Hippocampal formation (tissue), 2 donors: ENCODE measurements around the gene SERPINA5.
"Not testable (repeated sequence)": the region's sequence is repeated elsewhere in the genome, so short reads cannot be mapped to it uniquely, and the experiment has no call there.

ENCODE experiments used
- DNase-seq, 2 donors: peaks; one replicate each; lab custom pipeline; 2025; lab: John Stamatoyannopoulos, UW

The SERPINA5 gene

GRCh38 chr14:94573475-94574277 is 7.5 kb upstream of the SERPINA5 start:
- DNase-seq, result no peak

GRCh38 chr14:94574336-94574735 is 6.9 kb upstream of the SERPINA5 start:
- DNase-seq, result no peak

- DNase-seq, result no peak
Observed at GRCh38 chr14:94575730-94576585, 5.3 kb upstream of the SERPINA5 start.

GRCh38 chr14:94577472-94577871 is 3.8 kb upstream of the SERPINA5 start:
- not testable (repeated sequence) for DNase-seq

- DNase-seq, result no peak
Observed at GRCh38 chr14:94578712-94579111, 2.5 kb upstream of the SERPINA5 start.

- DNase-seq, result peak in 1 of 2 donors; percentile 4
Observed at GRCh38 chr14:94582199-94582750, 1.0 kb downstream of the SERPINA5 start.

DNA sequence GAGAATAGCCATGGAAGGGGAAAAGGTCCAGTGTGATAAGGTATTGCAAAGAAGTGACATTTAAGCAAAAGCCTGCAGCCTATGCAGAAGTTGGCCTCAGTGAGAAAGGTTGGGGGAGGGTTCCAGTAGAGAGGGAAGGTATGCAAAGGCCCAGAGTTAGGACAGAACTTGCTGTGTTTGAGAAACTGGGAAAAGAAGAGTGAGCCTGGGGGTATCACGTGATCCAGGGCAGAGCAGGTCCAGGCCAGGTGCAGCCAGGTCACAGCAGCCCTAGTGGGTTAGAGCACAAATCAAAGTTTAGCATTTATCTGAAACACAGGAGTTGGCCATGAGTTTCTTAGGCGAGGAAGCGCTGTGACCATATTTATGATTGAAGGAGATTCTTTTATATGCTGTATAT is 1.6 kb downstream of the SERPINA5 start:
- DNase-seq, result no peak

GRCh38 chr14:94583557-94583956 is 2.3 kb downstream of the SERPINA5 start:
- no peak for DNase-seq

- DNase-seq, result no peak
Observed at GRCh38 chr14:94584591-94585280, 3.5 kb downstream of the SERPINA5 start.

- no peak for DNase-seq
Observed at GRCh38 chr14:94586635-94587034, 5.4 kb downstream of the SERPINA5 start.

GRCh38 chr14:94588311-94588710 is 7.1 kb downstream of the SERPINA5 start:
- no peak for DNase-seq

- DNase-seq, result no peak
Observed at GRCh38 chr14:94591073-94591472, 9.8 kb downstream of the SERPINA5 start.

DNA sequence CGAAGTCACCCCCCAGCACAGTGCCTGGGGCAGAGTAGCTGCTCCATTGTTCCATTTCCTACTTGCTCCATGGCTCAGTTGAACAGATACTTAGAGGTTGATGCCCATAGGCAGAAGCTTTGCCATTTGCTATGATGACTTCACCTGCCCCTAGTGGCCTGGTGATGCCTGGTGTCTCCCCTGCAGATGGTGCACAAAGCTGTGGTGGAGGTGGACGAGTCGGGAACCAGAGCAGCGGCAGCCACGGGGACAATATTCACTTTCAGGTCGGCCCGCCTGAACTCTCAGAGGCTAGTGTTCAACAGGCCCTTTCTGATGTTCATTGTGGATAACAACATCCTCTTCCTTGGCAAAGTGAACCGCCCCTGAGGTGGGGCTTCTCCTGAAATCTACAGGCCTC is 10.6 kb downstream of the SERPINA5 start:
- no peak for DNase-seq

- DNase-seq, result no peak
Observed at GRCh38 chr14:94592457-94592856, 11.2 kb downstream of the SERPINA5 start.

- no peak for DNase-seq
Observed at GRCh38 chr14:94593376-94593748, 12.1 kb downstream of the SERPINA5 start.

GRCh38 chr14:94593749-94594431 is 12.7 kb downstream of the SERPINA5 start:
- no peak for DNase-seq

DNA sequence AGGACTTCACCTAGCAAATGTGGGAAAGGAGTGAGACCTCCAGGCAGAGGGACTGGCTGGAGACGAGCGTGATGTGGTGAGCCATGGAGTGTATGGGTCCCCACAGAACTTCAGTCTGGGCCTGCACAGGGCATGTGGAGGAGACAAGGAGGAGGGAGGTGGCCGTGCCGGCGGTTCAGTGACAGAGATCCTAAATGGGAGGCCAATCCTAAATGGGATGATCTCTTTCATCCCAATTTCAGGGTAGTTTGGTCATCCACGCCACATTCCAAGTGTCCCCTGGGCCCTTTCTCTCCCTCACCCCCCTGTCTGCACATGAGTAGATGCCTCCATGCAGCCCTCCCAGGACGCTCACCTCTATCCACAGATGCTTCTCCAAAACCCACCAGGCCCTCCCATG is 13.2 kb downstream of the SERPINA5 start:
- no peak for DNase-seq

- no peak for DNase-seq
Observed at GRCh38 chr14:94595912-94596311, 14.7 kb downstream of the SERPINA5 start.

DNA sequence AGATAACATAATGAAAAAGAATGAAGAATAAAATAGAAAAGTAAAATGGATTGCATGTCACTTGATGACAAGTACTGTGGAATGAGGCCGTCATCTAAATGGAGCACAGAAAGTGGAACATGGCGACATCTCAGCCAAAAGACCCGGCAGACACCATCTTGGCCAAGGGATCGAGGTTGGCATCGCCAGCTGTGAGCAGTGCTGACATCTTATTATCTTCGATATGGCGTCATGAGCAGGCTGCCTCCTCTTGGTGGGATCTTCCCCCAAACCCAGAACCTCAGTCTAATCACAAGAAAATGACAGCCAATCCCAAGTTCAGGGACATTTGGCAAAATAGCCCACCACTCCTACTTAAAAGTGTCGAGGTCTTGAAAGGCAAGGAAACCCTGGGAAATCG is 15.1 kb downstream of the SERPINA5 start:
- no peak for DNase-seq

DNA sequence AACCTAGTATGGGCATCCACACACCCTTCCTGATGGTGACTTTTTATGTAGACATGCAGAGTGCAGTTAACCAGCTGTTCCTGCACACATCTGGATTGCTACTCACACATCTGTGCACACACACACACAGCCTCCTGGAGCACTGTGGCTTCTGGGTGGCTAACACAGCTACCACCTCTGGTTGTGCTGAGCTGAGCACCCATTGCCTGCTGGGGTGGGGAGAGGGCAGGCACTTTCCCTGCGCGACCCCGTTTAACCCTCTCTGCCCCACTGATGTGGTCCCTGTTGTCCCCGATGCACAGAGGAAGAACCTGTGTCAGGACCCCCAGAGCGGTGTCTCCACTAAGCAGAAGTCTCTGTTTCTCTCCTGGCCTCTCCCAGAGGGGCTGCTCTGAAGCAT is 16.6 kb downstream of the SERPINA5 start:
- no peak for DNase-seq

DNA sequence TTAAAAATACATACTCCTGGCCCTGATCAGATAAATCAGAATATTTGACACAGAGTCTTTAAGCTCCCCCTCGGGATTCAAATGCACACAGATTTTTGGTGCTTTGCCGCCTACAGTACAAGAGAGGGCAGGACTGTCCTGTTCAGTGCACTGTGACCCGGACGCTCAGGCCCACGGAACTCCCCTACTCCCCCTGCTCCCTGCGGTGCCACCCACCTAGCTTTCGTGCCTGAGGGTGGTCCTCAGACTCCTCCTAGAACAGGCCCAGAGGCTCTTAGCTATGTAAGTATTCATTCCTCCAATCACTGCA is 17.2 kb downstream of the SERPINA5 start:
- no peak for DNase-seq
